GM18498 (cell line): ENCODE measurements around the gene DIS3L2.

ENCODE experiments used
- ATAC-seq: cut with Tn5 transposase; IDR thresholded peaks from one replicate; pipeline ENCODE4 v1.9.1; 2021; ENCODE audit warnings: mild to moderate bottlenecking, moderate library complexity; ENCODE audit not compliant: unreplicated experiment

Gene DIS3L2

DNA sequence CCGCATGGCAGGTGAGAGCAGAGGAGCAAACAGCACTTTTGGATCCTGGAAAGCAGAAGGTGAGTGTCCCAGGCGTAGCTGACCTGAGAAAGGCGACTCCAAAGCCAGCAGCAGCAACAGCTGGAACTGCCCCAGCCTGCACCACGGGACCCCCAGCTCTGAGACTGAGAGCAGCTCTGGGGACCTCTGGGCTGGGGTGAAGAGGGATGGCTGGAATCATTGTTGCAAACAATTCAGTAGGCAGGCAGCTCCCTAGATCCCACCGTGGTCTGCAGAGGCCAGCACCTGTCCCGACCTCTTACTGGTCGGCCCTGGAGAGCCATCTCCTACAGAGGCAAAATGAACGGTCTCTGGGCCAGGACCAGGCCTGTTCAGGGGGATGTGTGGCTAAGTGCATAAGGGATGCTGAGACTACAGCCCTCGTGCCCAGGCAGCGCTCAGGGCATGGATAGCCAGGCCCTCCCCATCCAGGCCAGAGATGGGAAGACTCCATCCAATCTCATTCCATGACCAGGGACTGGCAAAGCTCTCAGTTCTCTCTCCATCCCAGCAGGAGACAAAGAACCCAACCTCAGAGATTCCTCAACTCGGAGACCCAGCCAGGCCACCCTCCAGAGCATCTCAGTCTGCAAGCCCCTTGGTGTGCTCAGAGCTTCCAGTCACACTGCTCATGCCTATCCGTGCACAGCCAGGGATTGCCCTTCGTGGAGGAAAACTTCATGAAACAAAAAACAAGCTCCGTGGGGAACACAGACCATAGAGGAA lies 378.8 kb downstream of the DIS3L2 start:
- ATAC-seq, result no peak

DNA sequence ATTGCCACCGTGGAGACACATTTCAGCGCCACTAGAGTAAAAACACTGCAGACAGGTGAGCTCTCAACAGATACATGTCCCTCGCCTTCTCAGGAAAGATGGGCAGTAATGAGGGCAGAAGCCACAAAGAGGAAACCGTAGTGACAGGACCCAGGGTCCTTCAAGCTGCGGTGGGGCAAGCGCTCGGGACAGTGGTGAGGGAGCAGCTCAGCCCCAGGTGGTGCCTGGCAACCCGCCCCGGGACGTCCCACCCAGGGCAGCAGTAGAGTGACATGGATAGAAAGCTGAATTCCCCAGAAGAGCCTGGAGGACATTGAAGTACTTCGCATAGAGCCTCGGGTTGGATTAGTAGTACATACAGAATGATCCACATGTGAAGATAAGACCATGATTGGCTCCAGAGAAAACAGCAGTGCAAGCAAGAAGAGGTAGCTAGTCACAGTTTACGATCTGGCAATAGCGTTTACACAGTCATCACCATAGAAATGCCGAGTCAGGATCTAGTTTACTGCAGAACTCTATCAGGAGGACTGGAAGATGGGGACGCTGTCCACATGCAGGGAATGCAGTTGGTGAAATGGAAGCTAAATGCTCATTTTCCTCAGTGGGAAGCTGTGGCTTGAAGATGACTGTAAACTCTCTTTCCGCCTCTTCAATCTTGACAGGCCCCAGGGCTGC lies 379.7 kb downstream of the DIS3L2 start:
- no peak for ATAC-seq

DNA sequence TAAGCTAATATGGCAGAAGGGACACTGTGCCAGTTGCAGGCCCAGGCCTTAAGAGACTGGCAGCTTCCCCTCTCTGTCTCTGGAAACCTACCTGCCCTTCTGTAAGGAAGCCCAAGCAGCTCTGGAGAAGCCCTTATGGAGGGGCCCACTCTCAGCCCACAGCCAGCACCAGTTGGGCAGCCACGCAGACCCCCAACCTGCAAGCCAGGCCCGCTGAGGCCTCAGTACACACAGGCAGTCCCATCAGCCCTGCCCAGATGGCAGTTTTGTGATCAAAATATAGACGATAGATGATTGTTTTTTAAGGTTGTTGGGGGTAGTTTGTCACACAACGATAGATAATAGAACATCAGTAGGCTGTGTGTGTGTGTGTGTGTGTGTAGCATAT lies 380.2 kb downstream of the DIS3L2 start:
- no peak for ATAC-seq

DNA sequence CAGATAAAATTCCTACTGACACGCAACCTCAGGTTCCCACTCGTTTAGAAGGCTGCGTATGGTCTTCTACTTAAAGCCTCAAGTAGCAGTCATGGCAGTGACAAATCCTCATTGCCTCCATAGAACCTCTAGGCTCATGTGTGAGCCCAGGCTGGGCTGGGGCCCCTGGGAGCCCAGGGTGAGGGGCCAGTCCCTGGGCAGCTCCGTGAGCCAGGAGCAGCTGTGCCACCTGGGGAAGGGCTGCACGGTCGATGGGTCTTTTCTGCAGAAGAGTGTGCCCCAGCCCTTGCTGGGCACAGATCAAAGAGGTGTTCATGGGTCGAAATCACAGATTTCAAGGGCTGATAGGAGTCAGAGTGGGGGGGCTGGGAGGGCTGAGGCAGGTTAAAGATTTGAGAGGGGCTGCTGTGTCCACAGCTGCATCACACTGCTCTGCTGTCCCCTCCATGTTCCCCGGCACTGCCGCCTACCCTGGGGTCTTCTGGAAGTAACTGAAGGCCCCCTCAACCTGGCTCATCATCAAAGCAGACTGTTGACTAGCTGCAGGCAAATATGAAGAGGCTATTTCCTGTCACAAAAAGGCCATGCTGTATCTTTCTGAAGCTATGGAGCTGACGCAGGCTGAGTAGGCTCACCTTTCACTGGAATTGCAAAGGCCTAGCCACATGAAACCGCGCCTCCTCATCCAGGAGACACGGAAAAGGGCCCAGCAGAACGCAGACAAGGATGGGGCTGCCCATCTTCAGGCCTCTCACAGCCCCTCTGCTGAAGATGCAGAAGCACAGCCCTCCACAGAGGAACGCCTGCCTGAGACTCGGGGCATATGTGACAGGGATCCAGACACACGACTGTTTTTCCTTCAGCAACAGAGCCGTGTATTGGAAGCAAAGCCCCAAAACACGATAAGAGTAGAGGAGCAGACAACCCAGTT lies 381.4 kb downstream of the DIS3L2 start:
- ATAC-seq, result no peak

DNA sequence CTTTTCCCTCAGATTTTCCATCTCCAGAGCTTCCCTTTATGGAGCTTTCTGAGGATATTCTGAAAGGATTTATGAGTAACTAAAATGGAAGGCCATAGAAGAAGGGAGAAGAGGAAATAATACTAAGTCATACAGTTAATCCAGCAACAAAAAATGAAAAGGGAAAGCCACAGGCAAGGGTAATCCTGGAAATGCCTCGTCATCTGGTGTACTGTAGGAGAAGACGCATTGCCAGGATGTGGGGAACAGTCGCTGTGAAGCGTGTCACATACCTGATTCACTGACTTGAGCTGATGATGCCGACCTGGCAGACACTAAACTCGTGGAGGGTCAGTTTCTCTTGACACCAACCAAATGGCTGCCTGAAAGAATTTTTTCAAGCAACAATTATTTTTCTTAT lies 382.3 kb downstream of the DIS3L2 start:
- no peak for ATAC-seq

DNA sequence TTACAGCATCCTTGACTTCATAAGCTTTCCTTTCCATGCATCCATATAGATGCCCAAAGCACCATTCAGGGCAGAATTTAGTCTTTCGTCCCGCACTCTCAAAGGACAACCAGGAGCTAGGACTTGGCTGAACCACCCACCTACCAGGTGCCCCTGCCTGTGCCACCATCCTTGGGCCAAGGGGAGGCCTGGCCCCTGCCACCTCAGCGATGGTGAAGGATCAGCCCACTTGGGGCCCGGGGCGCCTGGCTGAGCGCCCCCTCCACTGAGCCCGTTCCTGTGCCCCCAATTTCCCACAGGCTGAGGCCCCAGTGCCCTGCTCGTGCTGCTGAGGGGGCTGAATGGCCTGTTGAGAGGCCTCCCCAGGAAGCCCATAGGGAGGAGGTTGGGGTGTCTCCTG lies 383.7 kb downstream of the DIS3L2 start:
- ATAC-seq, result no peak

DNA sequence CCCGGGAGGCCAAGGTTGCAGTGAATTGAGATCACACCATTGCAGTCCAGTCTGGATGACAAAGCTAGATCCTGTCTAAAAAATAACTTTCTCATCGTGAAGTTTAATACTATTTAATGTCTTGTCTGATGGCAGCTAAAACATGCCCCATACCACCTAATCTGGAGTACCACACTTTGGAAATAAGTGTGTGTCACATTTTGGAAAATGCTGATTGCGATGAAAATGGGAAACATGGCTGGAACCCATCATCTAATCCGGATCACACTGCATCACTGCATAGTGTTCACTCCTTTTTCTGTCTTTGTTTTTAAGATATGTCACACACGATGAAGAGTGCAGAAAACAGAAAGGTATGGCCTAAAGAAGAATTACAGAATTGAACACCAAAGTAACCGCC lies 385.9 kb downstream of the DIS3L2 start:
- no peak for ATAC-seq

DNA sequence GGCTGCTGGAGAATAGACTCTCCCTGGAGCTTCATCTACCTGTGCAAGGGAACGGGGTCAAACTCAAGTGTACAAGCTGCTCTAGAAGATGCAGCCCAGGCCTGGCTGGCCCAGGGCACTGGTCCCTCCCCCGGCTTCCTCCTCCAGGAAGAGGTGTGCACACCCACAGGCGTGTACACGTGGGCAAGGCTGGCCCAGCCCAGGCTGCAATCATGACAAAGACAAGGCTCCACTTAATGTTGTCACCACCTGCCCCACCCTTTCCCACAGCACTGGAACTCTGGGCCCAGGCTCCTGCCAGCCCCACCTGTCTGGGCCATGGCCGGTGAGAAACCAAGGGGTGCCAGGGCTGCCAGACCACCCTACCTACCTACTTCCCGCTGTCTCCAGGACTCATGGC lies 387.4 kb downstream of the DIS3L2 start:
- no peak for ATAC-seq

DNA sequence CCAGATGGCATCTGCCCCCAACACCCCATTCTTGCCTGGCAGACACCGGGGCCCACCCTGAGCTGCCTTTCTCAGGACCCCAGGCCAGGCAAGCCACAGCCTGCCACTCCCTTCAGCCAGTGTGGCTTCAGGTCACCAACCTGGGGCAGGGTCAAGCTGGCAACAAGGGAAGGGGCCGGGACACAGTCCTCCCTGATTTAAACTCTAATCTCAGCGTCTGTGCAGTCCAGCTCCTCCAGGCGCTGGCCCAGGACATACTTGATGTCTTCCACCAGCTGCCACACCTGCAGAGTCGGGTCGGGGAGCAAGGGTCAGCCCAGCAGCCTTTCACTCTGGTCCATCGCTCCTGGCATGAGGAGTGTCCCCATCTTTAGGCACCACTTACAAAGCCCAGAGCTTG lies 388.0 kb downstream of the DIS3L2 start:
- ATAC-seq, result no peak

DNA sequence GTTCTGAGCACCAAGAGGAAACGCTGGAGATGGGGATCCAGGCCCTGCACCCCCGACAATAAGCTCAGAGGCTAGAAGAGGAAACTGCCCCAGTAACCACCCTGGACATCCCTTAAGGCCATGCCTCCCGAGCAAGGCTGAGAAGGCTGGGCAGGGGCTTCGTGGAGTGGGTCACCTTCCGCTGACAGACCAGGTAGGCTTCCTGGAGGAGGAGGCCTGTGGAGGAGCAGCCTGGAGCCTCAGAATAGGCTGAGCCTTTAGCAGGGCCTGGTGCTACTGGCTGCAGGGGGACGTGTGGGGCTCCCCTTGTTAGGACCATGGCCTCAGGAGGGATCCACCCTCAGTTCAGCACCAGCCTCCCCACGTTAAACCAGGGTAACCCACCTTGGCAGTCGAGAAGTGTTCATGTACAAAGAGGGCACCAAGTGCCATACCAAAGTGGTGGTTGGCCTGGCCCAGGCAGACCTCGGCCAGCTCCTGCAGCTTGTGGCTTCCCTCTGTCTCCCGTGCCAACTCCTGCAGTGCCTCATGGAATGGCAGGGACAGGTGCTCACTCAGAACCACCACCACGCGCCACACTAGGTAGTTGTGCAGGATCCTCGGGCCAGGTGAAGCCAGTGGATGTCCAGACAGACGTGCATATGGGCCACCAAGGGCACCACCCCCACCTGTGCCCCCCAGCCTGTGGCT lies 388.6 kb downstream of the DIS3L2 start:
- ATAC-seq, result no peak

DNA sequence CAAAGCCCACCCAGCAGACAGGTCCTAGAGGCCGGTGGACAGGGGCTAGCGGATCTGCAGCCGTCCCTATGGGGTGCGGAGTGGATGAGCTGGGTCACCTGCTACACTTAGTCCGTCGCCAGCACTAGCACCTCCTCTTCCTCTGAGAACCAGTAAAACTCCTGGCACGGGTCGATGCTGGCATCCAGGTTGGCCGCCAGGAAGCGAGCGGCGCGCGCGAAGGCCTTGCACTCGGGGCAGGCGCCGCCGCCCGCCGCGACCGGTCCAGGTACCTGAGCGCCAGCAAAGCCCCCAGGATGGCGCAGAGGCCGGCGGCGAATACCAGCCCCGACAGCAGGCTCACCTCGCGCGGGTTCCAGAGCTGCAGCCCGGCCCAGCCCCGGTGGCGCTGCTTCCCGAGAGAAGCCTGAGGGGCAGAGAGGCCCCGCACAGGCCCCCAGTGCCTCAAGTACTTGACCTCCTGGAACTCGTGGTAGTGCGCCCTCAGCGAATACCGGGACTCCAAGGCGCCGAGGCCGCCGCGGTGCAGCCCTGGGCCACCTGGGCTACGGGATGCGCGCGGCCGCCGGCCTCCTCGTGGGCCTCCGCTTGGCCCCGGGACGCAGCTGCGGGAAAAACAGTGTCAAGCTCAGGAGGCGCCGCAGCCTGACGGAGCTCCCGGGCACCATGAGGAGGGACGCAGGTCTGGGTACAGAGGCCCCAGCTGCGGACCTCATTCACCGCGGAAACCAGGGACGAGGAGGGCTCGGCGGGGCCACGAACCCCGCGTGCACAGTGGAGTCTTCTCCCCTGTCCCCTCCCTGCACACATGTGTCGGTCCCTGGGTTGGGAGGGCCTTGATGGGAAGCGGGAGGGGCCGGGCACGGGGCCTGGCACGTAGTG lies 389.5 kb downstream of the DIS3L2 start:
- ATAC-seq, result no peak

DNA sequence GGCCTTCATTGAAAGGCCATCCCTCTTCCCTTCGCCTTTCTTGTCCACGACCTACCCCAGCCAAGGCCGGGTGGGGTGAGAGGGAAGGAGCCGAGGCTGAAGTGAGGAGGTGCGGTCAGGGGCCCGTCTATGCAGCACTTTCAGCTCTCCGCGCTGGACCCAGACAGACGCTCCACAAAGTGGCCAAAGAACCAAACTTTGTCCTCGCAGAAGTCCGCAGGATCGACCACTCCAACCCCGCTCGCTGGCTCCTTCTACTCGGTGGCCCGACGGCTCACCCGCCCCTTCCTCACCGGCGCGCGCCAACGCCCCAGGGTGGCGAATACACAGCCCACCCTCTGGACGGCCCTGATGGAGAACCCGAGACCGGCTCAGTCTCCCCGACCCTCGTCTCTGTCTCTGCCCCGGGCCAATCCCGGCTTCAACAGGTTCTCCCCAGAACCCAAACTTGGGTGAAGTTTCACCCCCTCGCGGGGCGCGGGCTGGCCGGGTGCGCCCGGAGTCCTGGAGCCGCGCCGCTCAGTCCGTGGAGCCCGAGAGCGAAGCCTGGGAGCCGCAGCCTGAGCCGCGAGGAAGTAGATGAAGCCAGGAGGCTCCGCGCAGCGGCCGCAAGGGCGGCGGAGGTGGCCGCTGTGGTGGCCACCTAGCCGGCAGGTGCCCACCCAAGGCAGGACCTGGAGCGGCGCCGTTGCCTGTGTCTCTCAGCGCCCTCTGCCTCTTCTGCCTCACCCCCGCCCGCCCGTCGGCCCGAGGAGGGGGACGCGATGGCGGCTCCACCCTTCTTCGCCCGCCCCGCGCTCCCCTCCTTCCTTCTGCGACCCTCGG lies 390.4 kb downstream of the DIS3L2 start:
- ATAC-seq, result no peak

DNA sequence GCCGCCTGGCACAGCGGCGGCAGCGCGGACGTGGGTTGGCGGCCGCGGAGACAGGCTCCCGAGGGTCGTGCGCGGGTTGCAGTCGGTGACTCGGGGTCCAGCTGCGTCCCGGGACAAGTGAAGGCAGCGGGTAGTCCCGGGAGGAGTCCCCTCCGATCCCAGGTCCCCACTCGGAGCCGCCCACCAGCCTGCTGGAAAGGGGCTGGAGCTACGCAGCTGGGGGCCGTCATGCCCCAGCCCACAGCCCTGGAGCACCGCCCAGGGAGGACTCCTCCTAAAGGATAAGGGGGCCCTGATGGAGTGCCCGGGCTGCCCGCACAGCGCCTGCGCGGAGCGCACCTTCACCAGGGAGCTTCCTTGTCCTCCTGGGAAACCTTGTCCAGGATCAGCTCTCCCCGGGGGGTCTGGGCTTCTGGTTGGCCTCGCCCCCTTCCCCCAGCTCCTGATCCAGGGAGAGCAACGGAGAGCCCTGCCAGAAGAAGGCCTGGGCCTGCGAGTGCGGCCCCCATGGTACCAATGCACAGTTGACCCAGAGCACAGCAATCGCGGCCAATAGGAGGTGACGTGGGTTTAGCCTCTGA lies 391.1 kb downstream of the DIS3L2 start:
- ATAC-seq, result no peak

DNA sequence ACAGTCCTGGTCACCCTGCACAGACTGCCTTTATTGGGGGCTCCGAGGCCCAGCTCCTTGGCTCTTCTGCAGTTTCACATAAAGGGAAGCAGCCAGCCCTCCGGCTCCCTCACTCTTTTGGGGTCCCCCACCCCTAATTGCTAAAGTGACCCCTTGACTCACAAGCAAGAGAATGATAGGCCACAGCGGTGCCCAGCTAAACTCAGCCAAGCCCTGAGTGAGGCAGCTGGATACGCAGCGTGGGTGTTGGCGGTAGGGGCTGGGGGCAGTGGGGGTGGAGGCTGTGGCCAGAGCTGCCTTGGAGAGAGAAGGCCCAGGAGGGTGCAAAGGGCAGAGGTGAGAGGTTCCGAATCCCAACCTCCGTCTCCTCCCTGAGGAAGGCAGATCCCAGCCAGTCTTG lies 391.6 kb downstream of the DIS3L2 start:
- ATAC-seq, result no peak

DNA sequence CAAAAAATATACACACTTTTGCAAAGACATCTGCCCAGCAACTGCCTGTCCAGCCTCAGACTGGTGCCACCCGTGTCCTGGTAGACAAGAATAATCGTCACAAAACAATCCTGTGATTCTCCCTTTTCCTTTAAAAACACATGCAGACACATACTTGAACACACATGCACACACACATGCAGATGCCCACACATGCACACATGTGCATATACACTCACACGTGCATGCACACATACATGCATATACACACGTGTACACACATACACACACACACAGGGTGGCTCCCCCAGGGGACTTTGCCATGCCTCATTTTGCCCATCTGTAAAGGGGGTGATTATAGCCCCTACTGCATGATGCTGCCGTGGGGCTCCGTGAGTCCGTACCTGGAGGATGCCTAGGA lies 392.1 kb downstream of the DIS3L2 start:
- no peak for ATAC-seq

DNA sequence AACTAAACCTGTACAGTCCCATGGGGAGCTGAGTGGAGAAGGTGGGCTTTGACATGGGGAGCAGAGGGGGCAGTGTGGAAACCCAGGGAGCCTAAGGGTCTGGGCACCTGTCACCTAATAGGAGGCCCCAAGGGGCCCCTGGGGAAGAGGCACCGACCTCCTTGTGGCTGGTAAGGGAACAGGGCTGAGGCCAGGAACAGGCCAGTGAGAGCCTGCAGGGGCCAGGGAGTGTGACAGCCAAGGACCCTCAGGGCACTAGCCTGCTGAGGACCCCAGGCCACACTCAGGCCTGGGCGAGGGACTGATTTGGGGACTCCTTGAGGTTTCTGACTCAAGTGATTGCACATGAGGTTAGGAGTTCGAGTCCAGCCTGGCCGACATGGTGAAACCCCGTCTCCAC lies 392.6 kb downstream of the DIS3L2 start:
- no peak for ATAC-seq

DNA sequence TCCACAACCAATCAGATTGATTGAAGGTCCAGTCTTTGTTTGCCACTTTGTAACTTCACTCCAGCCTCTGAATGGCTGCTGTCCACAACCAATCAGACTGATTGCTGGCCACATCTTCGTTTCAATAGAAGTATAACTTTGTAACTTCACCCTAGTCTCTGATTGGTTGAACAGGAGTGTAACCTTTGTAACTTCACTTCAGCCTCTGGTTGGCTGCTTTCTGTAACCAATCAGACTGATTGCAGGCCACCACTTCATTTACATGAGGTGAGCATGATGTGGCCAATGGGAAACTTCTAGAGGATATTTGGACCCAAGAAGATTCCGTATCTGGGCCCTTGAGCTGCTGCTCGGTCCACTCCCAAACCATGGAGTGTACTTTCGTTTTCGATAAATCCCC lies 400.1 kb downstream of the DIS3L2 start:
- no peak for ATAC-seq

DNA sequence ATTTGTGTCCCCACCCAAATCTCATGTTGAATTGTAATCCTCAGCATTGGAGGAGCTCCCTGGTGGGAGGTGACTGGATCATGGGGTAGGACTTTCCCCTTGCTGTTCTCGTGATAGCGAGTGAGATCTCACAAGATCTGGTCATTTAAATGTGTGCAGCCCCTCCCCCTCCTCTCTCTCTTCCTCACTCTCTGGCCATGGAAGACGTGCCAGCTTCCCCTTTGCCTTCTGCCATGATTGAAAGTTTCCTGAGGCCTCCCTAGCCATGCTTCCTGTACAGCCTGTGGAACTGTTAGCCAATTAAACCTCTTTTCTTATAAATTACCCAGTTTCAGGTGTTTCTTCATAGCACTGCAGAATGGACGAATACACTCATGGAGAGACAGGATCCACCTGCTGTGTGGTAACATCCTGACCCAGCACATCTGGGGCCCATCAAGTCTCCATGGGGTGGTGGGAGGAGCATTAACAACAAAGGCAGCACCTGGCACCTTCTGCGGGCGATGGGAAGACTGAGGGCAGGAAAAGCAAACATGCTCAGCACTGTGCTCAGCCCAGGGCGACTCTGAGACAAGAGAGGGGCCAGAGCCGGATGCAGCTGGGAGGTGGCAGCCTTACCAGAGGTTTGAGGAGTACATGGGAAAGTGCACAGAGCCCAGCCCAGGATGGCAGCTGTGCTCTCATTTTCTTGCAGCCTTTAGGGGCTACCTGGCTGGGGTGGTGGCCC lies 400.8 kb downstream of the DIS3L2 start:
- no peak for ATAC-seq
